NCI-H146 treated with DMSO at 0.1 percent for 48 hours (cell line): Measurements from ENCODE around the gene FHOD3.
"Not testable (repeated sequence)": the region's sequence is repeated elsewhere in the genome, so short reads cannot be mapped to it uniquely, and the experiment has no call there.

Experiments used
- DNase-seq: peaks from one replicate; lab custom pipeline; 2025; ENCODE audit not compliant: unreplicated experiment; lab: John Stamatoyannopoulos, UW

FHOD3 gene

DNA sequence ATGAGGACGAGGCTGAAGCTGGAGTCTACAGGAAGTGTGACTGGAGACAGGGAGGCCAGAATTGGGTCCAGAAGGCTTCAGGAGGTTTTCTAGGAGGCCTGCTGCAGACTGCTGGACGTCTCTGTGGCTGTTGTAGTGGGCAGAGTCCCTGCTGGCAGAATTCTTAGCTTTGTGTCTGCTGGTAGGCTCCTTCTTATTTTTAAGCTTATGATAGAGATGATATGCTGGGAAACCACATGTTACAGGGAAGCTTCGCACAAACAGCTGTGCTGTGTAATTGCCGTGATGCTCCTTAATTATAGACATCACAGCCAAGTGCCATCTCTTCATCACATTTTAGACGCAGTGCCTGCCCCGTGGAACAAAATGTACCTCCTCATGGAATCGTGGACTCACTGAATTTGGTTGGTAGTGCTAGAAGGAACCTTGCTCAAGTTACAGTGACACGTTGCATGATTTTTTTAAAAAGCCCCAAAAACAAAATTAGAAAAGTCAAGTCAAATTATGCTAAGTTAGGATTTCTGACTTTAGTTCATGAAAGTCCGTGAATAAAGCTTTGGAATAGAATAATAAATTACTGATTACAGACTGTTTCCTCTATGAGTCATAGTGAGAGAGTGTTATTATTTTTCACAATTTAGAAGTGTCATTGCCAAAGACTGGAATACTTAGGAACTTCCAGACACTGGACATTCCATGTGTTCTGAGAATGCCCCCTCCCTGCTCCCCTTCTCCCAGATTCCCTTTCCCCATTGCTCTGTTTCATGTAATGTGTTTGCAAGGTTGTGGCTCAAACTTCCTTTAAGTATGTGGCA lies 144.1 kb downstream of the FHOD3 start:
- no peak for DNase-seq

DNA sequence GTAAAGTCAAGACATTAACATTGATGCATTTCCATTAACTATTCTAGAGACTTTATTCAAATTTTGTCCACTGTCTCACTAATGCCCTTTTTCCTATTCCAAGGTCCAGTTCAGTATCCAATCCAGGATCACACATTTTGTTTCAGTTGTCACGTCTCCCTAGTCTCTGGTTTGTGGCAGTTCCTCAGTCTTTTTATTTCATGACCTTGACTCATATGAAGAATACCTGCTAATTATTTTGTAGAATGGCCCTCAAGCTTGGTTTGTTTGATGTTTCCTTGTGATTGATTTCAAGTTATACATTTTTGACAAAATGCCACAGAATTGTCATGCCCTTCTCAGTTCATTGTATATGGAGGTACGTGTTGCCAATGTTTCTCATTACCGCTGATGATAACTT lies 145.2 kb downstream of the FHOD3 start:
- no peak for DNase-seq

DNA sequence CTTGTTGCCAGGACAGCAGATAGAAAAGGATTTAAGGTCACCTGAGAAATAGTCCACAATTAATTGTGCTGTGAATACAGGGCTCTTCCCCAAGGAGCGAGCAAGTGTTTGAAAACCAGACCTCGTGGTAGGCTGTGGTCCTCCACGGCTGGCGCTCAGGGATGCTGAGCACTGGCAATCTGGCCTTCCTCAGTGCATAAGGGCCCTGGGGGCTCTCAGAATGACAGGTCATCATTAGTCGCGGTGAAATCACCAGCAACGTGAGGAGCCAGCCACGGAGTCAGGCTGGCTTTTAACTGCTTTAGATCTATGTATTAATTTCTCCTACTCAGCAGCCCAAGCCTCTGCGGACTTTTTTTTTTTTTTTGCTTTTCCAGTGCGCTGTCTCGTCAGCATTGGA lies 148.5 kb downstream of the FHOD3 start:
- no peak for DNase-seq

DNA sequence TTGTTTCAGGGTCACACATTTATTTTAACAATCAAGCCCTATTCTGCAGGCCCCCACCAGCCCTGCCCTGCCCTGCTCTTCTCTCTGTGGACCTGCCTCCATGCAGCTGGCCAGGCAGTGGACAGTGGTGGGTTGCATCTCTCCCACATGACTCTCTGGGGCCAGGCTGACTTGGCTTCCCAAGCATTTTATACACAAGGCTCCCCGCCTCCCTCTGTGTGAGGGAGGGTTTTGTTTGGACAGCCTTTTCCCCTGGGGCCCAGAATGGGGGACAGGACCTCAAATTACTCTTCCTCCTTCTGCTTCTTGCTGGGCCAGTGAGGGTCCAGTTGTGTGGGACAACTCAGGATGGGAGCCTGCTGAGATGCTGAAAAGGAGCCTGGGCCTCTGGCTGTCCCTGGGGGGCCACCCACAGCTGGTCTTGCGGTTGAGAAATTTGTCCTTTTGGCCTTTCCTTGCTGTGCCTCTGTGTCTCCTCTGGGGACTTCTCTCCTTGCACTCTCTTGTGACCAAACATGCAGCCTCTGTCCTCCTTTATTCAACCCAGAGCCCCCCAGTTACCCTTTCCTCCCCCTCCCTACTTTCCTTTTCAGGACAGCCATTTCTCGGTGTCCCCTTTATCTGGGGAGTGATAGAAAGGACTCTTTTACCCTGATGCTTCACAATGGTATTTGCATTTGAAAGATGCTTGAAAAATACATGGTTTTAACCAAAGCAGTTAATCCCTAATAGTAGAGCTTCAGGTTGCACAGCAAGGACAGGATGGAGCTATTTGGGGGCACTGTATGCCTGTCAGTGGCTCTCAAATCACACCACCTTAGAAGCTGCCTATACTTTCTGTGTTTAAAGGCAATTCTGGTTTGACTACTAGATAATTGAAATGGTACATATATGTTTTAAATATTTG lies 151.1 kb downstream of the FHOD3 start:
- no peak for DNase-seq

DNA sequence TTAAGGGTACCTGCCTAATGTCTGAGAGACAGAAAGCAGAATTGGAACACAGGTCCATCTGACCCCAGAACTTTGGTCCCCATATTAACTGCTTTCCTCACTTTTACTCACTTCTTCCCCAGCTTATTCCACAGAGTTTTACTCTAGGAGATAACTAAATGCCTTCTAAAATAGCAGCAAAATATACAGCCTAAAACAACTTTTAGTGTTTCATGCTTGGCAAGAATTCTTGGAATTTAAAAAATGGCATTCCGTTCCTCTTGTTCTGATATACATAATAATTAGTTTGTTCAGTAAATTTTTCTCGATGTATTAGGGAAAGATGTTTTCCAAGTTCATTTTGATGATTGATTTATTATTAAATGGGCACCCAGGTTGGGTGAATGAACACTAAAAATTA lies 151.9 kb downstream of the FHOD3 start:
- no peak for DNase-seq

DNA sequence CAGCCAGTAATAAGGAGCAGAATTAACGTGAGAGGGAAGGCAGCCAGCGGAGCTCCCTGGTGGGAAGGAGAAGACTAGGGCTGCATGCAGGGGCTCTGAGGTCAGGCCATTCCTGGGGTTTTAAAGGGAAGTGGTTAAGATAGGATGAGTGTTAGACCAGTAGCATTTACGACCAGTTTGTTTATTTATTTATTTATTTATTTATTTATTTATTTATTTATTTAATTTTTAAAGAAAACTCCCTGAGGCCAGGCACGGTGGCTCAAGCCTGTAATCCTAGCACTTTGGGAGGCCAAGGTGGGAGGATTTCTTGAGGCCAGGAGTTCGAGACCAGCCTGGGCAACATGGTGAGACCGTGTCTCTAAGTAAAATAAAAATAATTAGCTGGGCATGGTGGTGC lies 152.8 kb downstream of the FHOD3 start:
- DNase-seq: no peak

DNA sequence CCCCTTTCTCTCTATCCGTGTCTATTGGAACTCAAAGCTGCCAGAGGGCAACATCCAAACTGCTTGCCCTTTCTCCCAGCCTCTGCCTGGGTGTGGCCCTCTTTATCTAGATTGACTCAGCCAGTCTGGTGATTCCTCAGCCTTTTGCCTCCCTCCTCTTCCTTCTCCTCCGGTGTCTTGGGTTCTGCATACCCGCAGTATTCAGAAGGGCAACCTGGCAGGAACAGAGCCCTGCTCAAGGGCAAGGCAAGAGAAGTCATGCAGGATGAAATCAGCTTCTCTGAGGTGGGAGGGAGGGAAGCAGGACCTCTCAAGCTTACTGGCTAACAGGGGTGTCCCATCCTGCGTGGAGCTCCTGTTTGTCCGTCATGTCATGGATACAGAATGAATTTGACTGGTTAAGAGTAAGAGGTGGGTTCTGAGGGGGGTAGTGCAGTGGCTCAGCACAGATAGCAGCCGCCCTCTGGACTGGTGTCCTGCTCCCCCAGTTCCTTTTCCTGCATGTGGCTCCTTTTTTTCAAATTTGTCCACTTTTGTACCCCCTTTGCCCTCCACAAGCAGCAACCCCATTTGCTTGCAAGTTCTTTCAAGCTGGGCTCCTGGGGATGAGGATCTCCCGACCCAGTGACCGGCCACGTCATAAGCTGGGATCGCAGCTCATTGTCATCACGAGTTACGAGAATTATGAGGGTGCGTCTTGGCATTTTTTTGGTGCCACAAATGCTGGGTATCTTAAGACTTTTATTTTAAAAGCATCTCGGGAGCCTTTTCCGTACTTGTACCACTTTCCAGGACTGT lies 154.1 kb downstream of the FHOD3 start:
- no peak for DNase-seq

DNA sequence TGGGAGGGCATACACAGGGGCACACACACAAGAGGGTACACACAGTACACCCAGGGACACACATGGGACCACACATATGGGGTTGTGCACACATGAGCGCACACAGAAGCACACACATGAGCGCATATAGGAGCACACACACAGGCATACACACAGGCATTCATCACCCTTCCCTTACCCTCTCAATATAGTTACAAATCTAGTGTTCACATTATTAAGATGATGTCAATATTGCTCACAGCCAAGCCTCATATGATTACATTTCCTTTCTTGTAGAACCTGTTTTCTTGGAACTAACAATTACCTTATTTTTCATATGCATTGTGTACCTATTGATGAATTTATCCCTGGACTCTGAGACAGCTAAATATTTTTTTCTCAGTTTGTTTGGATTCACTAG lies 156.7 kb downstream of the FHOD3 start:
- no peak for DNase-seq

DNA sequence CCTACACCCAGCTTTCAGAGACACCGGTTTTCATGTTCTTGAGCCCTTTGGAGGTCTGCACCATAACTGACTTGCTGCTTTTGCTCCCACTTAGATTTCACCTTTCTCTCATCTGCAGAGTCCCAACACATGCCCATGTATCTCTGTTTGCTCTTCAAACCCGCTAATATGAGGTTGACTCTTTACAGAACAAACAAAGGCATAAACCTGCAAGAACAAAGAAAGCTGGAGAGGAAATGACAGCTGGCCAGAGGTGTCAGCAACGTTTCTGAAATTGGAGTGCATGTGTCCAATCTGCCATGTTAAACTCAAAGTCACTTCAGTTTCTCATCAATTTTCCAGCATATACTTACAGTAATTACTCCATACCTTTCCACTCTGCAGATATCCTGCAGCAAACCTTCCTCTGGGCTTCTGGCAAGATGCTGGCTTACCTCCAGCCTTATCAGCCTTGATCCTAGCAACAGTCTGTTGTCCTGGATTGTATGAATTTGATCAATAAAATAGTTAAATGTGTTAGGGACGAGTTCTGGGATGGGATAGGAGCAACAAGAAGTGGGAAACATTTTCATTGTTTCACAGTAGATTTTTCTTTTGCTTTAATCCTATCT lies 157.4 kb downstream of the FHOD3 start:
- DNase-seq: peak; percentile 58

DNA sequence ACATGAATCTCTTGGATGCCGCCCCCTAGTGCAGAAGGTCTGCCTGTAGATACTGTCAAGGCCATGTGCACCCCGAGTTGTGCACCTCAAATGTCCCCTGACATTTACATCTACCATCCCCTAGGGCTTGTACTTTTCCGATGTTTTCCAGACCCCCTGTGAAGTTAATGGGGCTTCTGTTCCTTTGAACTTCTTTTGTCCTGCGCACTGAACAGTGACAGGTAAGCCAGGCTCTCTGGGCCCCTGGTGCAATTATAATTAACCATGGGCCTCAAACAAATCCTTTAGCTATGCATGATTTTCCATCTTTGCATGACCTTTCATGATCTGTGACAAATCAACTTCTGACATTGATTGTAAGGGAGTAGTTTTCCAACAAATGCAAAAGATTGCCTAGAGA lies 158.4 kb downstream of the FHOD3 start:
- DNase-seq: no peak

DNA sequence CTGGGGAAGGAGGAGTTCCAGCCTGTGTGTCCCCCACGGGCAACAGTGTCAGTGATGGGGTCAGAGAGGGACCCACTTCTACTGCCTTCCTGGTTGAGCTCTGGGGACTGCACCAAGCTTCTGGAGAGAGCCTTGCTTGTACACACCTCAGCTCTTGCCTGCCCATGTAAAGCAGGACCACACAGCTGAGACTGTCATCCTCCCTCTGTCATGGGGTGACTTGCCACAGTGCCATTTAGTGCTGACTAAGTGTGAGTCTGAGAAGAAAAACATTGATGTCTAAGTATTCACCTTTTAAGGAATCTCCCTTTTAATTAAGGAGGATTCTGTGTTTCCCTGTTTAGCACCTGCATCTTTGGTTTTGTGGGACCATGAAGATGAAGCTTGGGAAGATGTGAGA lies 159.1 kb downstream of the FHOD3 start:
- DNase-seq: no peak

DNA sequence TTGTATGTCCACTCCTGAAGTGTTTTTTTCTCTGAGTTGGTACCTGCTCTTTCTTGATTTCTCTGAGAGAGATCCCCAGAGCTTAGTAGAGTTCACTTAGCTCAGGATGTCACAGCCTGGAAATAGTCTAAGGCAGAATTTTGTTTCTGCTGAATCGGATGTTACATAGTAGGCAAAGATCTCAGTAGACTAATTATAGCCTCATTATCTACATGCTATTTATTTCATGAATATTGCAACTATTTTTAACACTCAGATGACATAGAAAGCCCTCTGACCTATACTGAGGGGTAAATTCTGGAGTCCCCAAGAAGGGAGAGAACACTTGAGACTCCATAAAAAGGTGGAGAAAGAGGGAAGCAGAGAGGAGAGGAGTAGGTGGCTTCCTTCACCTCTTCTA lies 160.2 kb downstream of the FHOD3 start:
- DNase-seq: no peak

DNA sequence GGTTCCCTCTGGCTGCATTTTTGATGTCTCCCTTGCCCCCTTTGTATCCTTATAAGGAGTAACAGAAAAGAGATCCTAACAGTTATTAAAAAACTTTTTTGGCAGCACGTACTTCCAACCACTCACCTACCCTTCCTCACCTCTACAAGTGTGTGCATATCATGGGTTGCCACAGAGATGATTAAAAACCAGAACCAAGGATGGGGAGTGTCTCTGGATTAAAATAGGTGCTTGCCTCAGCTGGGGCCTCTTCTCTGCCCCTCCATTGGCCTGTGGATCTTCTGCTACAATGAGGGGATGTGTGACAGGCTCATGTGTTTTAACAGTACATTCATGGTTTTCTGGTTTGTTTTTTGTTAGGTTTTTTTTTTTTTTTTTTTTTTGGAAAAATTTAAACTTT lies 160.8 kb downstream of the FHOD3 start:
- DNase-seq: no peak

DNA sequence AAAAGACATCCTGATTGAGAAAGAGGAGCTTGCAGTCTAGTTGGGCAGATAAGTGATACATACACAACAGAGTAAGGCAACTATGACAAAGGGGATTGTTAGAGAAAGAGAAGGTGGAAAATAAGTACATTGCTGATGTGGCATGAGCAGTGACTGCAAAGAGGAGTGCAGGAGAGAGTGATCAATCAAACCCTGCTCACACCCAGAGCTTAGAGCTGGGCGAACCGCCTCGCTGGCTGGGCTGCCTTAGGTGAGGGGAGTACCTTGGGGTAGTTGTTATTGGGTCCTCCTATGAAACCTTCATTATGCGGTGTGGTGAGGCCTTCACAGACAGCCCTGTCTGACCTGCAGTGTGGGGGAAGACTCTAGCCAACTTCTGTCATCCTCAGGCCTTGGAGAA lies 161.7 kb downstream of the FHOD3 start:
- DNase-seq: no peak

DNA sequence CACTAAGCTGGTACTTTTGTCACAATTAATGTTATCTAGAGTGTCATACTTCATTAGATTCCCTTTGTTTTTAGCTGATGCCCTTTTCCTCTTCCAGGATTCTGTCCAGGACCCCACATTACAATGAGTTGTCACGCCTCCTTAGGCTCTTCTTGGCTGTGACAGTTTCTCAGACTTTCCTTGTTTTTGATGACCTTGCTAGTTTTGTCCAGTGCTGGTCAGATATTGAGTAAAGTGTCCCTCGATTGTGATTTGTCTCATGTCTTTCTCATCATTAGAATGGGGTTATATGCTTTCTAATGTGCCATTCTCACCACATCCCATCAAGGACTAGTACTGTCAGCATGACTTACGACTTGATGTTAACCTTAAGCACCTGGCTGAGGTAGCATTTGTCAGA lies 162.3 kb downstream of the FHOD3 start:
- DNase-seq: no peak

DNA sequence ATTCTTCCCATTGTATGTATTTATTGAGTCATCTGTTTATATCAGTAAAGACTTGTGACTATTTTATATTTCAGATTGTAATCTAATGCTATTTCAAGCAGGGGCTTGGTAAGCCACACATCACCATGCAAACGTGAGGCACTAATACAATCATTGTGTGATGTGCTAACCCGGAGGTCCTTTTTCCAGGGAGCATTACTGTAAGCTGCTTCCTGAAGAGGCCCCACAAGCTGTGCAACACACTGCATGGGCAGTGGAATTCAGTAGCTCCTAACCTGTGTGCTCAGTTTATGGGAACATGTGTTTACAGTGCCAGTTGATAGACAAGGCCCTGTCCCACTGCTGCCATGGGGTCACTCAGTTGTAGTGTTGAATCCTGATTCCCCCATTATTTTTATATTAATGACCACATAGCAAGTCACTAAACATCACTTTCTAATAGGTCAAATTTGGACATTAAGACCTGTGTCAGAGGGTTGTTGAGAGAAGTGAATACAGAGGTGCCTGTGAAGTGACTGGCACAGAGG lies 162.9 kb downstream of the FHOD3 start:
- no peak for DNase-seq

DNA sequence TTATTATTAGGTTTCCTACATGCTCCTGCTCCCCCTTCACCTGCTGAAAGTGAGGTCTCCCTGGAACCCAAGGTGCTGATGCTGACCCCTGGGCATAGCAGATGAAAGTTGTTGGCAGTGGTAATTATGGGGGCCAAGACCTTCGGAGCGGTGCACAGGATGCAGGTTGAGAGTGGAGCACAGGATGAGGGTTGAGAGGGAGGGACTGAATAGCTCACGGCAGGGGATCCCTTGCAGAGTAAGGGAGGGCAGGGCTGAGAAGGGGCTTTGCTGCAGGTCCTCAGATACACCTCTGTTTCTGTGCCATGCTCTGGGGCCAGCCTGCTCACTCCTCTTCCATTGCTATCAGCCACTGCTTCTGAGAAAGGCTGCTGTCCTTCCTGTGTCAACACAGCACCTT lies 163.3 kb downstream of the FHOD3 start:
- DNase-seq: no peak

DNA sequence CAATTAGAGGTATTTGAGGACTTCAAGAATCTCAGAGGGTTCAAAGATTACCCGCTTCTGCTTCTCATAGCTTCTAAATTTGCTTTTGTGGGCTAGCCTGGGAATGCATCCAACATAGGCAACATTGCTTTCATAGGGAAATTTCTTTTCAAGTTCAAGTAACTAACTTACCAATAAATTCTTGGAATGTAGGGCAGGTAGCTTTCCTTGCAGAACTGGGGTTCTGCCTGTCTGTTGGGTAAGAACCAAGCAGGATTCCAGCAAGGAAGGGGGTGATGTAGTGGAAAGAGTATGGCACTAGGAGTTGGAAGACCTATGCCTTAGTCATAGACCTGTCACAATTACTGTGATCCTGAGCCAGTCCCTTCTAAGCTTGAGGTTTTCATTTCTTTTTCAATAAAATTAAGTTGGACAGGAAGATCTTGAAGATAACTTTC lies 164.1 kb downstream of the FHOD3 start:
- no peak for DNase-seq

DNA sequence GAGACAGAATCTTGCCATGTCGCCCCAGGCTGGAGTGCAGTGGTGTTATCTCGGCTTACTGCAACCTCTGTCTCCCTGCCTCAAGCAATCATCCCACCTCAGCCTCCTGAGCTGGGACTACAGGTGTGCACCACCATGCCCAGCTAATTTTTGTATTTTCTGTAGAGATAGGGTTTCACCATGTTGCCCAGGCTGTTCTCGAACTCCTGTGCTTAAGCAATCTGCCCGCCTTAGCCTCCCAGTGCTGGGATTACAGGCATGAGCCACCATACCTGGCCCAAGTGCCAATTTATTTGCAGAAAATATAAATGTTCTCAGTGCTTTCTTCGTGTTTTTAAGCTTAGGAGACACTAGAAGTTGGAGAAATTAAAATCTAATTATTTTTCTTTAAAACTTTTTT lies 166.0 kb downstream of the FHOD3 start:
- not testable (repeated sequence) for DNase-seq

DNA sequence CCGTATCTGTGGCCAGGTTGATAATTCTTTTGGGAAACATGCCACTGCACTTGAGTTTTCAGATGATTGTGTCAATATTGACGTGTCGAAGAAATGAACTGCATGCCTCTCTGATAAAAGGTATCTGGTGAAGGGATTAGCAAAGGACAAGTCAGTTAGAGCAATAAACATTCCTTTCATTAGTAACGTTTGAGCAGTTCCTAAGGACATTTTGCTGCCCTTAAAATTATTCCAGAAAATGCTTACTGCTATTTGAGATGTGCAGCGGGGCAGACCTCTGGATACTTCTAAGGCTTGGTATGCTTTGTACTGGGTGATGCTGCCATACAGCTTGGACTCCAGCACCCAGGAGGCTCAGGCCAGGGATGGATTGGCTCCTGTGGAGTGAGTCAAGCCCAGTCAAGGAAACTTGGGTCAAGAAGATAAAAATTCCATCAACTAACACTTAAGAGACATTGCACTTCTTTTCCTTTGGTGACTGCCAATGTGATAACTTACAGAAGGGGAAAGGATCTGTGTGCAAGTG lies 166.7 kb downstream of the FHOD3 start:
- no peak for DNase-seq

DNA sequence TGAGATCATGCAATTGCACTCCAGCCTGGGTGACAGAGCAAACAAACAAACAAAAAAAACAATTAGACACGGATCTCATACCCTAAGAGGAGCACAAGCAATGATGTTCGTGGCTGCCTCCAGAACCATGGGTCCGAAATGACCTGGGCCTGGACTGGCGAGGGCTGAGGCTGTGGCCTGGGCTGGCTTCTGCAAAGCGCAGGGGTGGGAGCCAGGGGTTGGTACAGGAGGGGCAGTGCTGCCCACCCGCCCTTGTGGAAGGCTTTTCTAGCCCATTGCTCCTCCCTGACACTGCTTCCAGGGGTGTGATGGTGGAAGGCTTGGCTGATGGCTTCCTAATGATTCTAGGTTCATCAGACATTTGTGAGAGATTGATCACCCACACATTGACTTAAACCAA lies 167.8 kb downstream of the FHOD3 start:
- no peak for DNase-seq
